WERI-Rb-1 (cell line): ENCODE data around the gene DGKB.

Experiments used
- DNase-seq: peaks from one replicate; pipeline ENCODE4 v3.0.0-alpha.2; 2020
- H3K27ac ChIP-seq: fragments of 250-450 bp; sonication (Bioruptor Pico); 2 replicates; pipeline ENCODE4 v1.5.1; 2020; ENCODE audit warnings: mild to moderate bottlenecking, moderate library complexity
- H3K27me3 ChIP-seq: fragments of 250-450 bp; sonication (Bioruptor Pico); 2 replicates; pipeline ENCODE4 v1.5.1; 2021; ENCODE audit warnings: mild to moderate bottlenecking, low read depth, moderate library complexity; ENCODE audit not compliant: insufficient read depth, severe bottlenecking
- H3K36me3 ChIP-seq: fragments of 250-450 bp; sonication (Bioruptor Pico); 2 replicates; pipeline ENCODE4 v1.5.1; 2020; ENCODE audit warnings: mild to moderate bottlenecking, moderate library complexity
- H3K4me3 ChIP-seq: 2 replicates; pipeline ENCODE4 v1.5.1; 2011; ENCODE audit warnings: low read depth, mild to moderate bottlenecking, control low read depth, low read length
- H3K9me3 ChIP-seq: fragments of 250-450 bp; sonication (Bioruptor Pico); 2 replicates; pipeline ENCODE4 v1.5.1; 2021; ENCODE audit warnings: mild to moderate bottlenecking, moderate library complexity; ENCODE audit not compliant: severe bottlenecking
- TF ChIP-seq, protein P1 (sequence below): IDR thresholded peaks from 2 replicates; pipeline ENCODE4 v1.5.1; 2011; ENCODE audit warnings: low read depth, mild to moderate bottlenecking, control low read depth, inconsistent platforms, low read length

The DGKB gene

DNA sequence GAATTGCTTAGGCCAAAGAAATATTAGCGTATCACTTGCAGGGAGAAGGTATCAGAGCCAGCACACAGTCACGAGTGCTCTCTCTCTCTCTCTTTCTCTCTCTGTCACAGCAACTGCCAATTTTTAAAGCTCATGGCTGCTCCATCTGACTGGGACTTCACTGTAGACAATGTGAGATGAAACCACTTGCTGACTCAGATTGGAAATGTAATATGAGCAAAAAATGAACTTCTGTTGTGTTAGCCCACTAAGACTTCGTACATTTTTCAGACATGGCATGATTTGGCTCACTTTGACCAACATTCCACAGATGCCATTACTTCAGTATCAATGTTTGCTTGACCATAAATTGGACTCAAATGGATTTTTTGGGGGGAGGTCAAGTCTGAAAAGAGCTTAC is 68.1 kb downstream of the DGKB start:
- TF ChIP-seq, protein P1, sequence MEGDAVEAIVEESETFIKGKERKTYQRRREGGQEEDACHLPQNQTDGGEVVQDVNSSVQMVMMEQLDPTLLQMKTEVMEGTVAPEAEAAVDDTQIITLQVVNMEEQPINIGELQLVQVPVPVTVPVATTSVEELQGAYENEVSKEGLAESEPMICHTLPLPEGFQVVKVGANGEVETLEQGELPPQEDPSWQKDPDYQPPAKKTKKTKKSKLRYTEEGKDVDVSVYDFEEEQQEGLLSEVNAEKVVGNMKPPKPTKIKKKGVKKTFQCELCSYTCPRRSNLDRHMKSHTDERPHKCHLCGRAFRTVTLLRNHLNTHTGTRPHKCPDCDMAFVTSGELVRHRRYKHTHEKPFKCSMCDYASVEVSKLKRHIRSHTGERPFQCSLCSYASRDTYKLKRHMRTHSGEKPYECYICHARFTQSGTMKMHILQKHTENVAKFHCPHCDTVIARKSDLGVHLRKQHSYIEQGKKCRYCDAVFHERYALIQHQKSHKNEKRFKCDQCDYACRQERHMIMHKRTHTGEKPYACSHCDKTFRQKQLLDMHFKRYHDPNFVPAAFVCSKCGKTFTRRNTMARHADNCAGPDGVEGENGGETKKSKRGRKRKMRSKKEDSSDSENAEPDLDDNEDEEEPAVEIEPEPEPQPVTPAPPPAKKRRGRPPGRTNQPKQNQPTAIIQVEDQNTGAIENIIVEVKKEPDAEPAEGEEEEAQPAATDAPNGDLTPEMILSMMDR = no peak
- Histone ChIP-seq H3K4me3 (no peak overlapping the region), H3K9me3 (no peaks in the 10 kb centered on the region), H3K27me3 (no peaks in the 10 kb centered on the region), H3K27ac (no peak overlapping the region), H3K36me3 (no peaks in the 10 kb centered on the region)
- DNase-seq = no peak

DNA sequence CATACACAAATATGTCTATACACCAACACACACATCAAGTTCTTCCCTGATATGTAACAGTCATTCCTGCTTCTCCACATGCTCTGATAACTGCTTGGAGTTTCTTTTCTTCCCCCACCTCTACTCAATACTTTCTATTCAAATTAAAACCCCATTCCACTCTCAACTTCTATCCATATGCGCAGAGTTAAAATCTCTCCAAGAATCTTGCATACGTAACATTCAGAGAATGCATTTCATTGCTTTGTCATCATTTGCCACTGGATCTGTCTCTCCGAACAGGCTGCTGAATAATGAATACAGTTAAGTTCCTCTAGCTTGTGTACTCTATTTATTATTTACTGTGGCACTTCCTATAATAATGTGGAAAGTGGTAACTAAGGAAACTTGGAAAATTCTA is 68.8 kb downstream of the DGKB start:
- Histone ChIP-seq H3K27me3 (no peaks in the 10 kb centered on the region), H3K9me3 (no peaks in the 10 kb centered on the region), H3K36me3 (no peaks in the 10 kb centered on the region), H3K27ac (no peak overlapping the region), H3K4me3 (no peak overlapping the region)
- no peak for DNase-seq
- TF ChIP-seq, protein P1 = no peak

DNA sequence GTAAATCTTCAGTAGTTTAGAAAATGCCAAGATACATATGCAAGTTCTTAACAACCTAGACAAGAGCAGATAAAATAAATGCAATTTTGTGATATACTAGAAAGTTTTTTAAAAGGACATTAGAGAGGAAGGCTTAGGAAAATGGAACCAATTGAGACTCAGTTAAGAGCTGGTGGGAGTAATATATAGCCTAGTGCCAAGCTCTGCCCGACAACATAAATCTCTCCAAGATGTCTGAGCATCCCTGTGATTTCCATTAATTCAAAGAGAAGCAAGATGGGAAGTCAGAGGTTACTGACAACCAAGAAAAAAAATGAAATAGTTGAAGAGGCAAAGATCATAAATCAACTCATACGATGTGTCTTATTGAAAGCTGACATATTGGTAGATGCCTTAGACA is 74.5 kb downstream of the DGKB start:
- DNase-seq = no peak
- no peaks in the 10 kb centered on the region for H3K27me3 ChIP-seq
- H3K4me3 ChIP-seq = no peak overlapping the region
- no peak overlapping the region for H3K27ac ChIP-seq
- H3K9me3 ChIP-seq = no peaks in the 10 kb centered on the region
- TF ChIP-seq, protein P1 = no peak
- H3K36me3 ChIP-seq = no peaks in the 10 kb centered on the region

DNA sequence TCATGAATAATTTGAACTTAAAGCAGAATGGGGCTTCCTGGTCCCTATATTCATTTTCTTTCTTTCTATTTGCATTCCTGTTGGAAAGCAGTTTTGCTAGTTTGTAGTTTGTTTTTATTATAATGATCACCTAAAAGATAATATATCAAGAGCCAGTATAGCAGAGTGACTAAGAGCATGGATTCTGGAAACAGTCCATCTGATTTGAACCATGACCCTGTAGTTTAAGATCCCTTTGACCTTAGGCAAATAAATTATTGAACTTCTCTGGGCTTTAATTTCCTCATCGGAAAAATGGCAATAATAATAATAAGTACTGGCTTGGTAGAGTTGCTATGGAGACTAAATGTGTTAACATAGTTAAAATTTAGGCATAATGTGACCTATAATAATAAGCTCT is 76.1 kb downstream of the DGKB start:
- no peaks in the 10 kb centered on the region for H3K9me3 ChIP-seq
- no peak for DNase-seq
- TF ChIP-seq, protein P1 = no peak

DNA sequence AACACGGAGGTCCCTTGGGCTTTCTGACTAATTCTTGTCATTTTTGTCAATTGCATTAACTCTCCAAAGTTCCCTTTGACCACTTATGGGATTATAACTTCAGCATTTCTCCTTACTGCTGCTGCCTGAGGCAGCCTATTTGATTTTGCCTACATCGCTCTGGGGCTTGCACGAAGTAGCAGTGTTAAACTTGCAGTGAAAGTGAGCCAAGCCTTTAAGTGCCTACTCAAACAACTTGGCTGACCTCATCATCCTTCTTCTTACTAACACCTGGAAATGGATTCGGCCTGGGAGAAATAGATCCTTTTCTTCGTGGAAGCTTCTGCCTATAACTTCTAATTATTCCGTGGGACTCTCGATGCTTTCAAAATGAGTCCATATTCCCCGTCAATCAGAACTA is 76.6 kb downstream of the DGKB start:
- DNase-seq = no peak
- no peak overlapping the region for H3K27ac ChIP-seq
- no peaks in the 10 kb centered on the region for H3K9me3 ChIP-seq
- TF ChIP-seq, protein P1 = no peak
- no peaks in the 10 kb centered on the region for H3K27me3 ChIP-seq
- H3K36me3 ChIP-seq = no peaks in the 10 kb centered on the region
- H3K4me3 ChIP-seq = no peak overlapping the region

More for the DNA sequence above, 76.1 kb downstream of the DGKB start:
- Histone ChIP-seq H3K4me3 (no peak overlapping the region), H3K36me3 (no peaks in the 10 kb centered on the region), H3K27me3 (no peaks in the 10 kb centered on the region), H3K27ac (no peak overlapping the region)

DNA sequence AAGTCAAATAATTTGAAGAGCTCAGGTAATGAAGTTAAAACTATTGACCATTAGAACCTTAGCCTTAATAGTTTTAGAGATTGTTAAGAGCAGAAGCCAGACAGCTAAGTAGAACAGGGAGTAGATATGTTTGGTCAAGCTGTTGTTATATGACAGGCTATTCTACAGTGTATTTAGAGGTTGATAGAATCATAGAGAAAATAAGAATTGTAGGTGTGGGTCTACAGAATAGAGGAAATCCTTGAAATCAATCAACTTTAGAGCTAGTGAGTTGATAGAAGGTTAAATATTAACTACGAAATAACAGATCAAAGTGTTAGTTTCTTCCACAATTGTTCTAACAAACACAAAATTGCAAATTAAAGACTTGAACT is 80.1 kb downstream of the DGKB start:
- H3K36me3 ChIP-seq = no peaks in the 10 kb centered on the region
- DNase-seq = no peak
- H3K27ac ChIP-seq = no peak overlapping the region
- TF ChIP-seq, protein P1 = no peak
- no peaks in the 10 kb centered on the region for H3K9me3 ChIP-seq
- no peaks in the 10 kb centered on the region for H3K27me3 ChIP-seq
- no peak overlapping the region for H3K4me3 ChIP-seq
